ENCODE results near the gene SPATA6.

DNA sequence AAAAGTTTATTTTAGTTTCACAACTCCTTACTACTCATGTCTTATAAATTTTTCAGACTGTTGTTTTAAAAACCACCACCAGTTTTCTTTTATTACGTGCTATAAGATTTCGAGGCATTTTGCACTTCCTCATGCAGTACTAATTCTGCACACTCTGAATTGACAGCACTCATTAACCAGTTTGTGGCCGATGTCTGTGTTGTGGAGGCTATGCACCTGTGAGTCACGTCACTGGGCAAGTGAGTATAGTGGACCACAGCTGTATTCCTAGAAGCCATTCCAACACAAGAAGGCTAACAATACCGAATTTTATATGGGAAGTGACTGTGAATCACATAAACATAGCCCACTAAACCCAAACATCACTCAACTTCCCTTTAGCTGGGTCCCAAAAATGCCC is 21.0 kb upstream of the SPATA6 start:
- TF ChIP-seq, protein P1, sequence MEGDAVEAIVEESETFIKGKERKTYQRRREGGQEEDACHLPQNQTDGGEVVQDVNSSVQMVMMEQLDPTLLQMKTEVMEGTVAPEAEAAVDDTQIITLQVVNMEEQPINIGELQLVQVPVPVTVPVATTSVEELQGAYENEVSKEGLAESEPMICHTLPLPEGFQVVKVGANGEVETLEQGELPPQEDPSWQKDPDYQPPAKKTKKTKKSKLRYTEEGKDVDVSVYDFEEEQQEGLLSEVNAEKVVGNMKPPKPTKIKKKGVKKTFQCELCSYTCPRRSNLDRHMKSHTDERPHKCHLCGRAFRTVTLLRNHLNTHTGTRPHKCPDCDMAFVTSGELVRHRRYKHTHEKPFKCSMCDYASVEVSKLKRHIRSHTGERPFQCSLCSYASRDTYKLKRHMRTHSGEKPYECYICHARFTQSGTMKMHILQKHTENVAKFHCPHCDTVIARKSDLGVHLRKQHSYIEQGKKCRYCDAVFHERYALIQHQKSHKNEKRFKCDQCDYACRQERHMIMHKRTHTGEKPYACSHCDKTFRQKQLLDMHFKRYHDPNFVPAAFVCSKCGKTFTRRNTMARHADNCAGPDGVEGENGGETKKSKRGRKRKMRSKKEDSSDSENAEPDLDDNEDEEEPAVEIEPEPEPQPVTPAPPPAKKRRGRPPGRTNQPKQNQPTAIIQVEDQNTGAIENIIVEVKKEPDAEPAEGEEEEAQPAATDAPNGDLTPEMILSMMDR (IDR thresholded peaks at IDR 0.05; ENCODE audit: extremely low read depth in 1 of 2, insufficient read depth in 1 of 2, low read depth in 1 of 2, low read length in 2 of 2) = no peak
- TF ChIP-seq POLR2A (IDR thresholded peaks at IDR 0.05; ENCODE audit: low read depth, low read length) (no peak), EZH2 (IDR thresholded peaks at IDR 0.05; ENCODE audit: borderline replicate concordance, low read depth, low read length, severe bottlenecking) (no peak), FOS (IDR thresholded peaks at IDR 0.05; ENCODE audit: borderline replicate concordance, insufficient read depth, low read length) (no peak), GATA2 (IDR thresholded peaks at IDR 0.05; ENCODE audit: insufficient read depth, insufficient read length, low read depth, low read length) (no peak), POLR2AphosphoS5 (IDR thresholded peaks at IDR 0.05; ENCODE audit: insufficient read depth, low read depth, low read length) (no peak), MYC (IDR thresholded peaks at IDR 0.05; ENCODE audit: low read depth, low read length) (no peak)
- TF ChIP-seq, protein P2, sequence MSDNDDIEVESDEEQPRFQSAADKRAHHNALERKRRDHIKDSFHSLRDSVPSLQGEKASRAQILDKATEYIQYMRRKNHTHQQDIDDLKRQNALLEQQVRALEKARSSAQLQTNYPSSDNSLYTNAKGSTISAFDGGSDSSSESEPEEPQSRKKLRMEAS (IDR thresholded peaks at IDR 0.05; ENCODE audit: insufficient read depth, insufficient read length) = no peak
